GM12878 (cell line): ENCODE results near the gene RIC3. TPM values are rescaled to one million over a fixed set of nuclear protein-coding genes. Genes with fewer than 3 reads are reported as not detected.

Source experiments
- ATAC-seq: fragments of 200-7000 bp; cut with Tn5 transposase; 3 replicates; pipeline ENCODE4 v1.9.1; 2020; ENCODE audit warnings: mild to moderate bottlenecking, moderate library complexity
- BruUV-seq: library from RNA; stranded (reverse); fragments of 400-500 nt; replicated peaks from 2 replicates; lab custom pipeline; 2021; lab: Mats Ljungman, UMichigan
- CTCF ChIA-PET: fragments of 300-600 bp; sonication (Branson Sonifier 250); formaldehyde crosslinking; extraction: SDS; loops from one replicate; lab custom pipeline; 2021; ENCODE audit warnings: inconsistent platforms; lab: Yijun Ruan, JAX
- POLR2A ChIA-PET: fragments of 350-600 bp; formaldehyde crosslinking; extraction: SDS; loops from one replicate; lab custom pipeline; 2021; ENCODE audit warnings: inconsistent platforms; lab: Charles Lee
- RAD21 ChIA-PET: fragments of 300-600 bp; sonication (Branson Sonifier 250); formaldehyde crosslinking; loops from one replicate; lab custom pipeline; 2023; ENCODE audit warnings: antibody characterized with exemption; ENCODE audit not compliant: unreplicated experiment; lab: Charles Lee
- SMC1A ChIA-PET: fragments of 300-600 bp; sonication (Branson Sonifier 250); formaldehyde crosslinking; loops from one replicate; lab custom pipeline; 2023; ENCODE audit not compliant: unreplicated experiment, uncharacterized antibody; lab: Charles Lee
- DNase-seq: peaks from one replicate; pipeline ENCODE4 v3.0.0-alpha.2; 2011; ENCODE audit warnings: low read depth, low spot score
- FAIRE-seq: peaks from 3 replicates; lab custom pipeline; 2011; peaks lifted over from hg19 to GRCh38; lab: Jason Lieb, UNC
- H2AFZ ChIP-seq: 2 replicates; pipeline ENCODE4 v1.6.0; 2011; ENCODE audit warnings: low read depth, low read length, control low read depth; ENCODE audit not compliant: control insufficient read depth
- H3K27ac ChIP-seq: 2 replicates; pipeline ENCODE4 v1.5.1; 2011; ENCODE audit warnings: control low read depth; ENCODE audit not compliant: control insufficient read depth, insufficient read depth
- H3K27me3 ChIP-seq, 2 experiments: replicated peaks in 1 of 2; 2 replicates each; pipeline versions ENCODE4 v1.6.0 to v1.6.1; 2011; ENCODE audit warnings: low read length in 1 of 2; ENCODE audit not compliant: control insufficient read depth in 2 of 2, insufficient read depth in 2 of 2
- H3K36me3 ChIP-seq, 2 experiments: 2 replicates each; pipeline ENCODE4 v1.5.1; 2011; ENCODE audit warnings: low read length in 1 of 2; ENCODE audit not compliant: control insufficient read depth in 2 of 2, insufficient read depth in 2 of 2
- H3K4me1 ChIP-seq: 2 replicates; pipeline ENCODE4 v1.6.1; 2011; ENCODE audit warnings: mild to moderate bottlenecking, low read length, moderate library complexity, mixed read lengths; ENCODE audit not compliant: control insufficient read depth, insufficient read depth
- H3K4me2 ChIP-seq: 2 replicates; pipeline ENCODE4 v1.6.0; 2011; ENCODE audit warnings: control low read depth; ENCODE audit not compliant: control insufficient read depth, insufficient read depth
- H3K4me3 ChIP-seq: fragments of 200-600 bp; sonication (generic); 2 replicates; pipeline ENCODE4 v1.5.1; 2016
- H3K79me2 ChIP-seq: 2 replicates; pipeline ENCODE4 v1.6.0; 2011; ENCODE audit warnings: low read length; ENCODE audit not compliant: control insufficient read depth, insufficient read depth
- H3K9ac ChIP-seq: 2 replicates; pipeline ENCODE4 v1.8.0; 2011; ENCODE audit warnings: low read length, control low read depth, mixed read lengths; ENCODE audit not compliant: control insufficient read depth, insufficient read depth
- H3K9me3 ChIP-seq: replicated peaks from 3 replicates; pipeline ENCODE4 v1.5.1; 2011; ENCODE audit warnings: mild to moderate bottlenecking, low read length; ENCODE audit not compliant: control insufficient read depth, insufficient read depth
- H4K20me1 ChIP-seq: 2 replicates; pipeline ENCODE4 v1.6.0; 2011; ENCODE audit not compliant: control insufficient read depth, insufficient read depth
- CBFB ChIP-seq: IDR thresholded peaks from 2 replicates; pipeline ENCODE4 v1.6.1; 2016; ENCODE audit warnings: antibody characterized with exemption, low read depth
- CHD4 ChIP-seq: fragments of 200-600 bp; sonication (generic); IDR thresholded peaks from 2 replicates; pipeline ENCODE4 v1.6.1; 2016; ENCODE audit warnings: mild to moderate bottlenecking
- CREM ChIP-seq: IDR thresholded peaks from 2 replicates; pipeline ENCODE4 v1.6.1; 2014; ENCODE audit warnings: antibody characterized with exemption, low read depth
- ETV6 ChIP-seq, 2 experiments: fragments of 450-650 bp in 1 of 2; IDR thresholded peaks in 1 of 2; conservative IDR thresholded peaks in 1 of 2; 2 replicates each; pipeline ENCODE4 v1.6.1; 2014; ENCODE audit warnings: antibody characterized with exemption in 1 of 2, borderline replicate concordance in 1 of 2, low read depth in 1 of 2, mild to moderate bottlenecking in 1 of 2, moderate library complexity in 1 of 2
- NFYA ChIP-seq: IDR thresholded peaks from 2 replicates; pipeline ENCODE4 v1.6.1; 2011; ENCODE audit warnings: low read depth, mild to moderate bottlenecking, low read length, improper control_type of control experiment, borderline replicate concordance
- NR2C1 ChIP-seq: fragments of 450-650 bp; IDR thresholded peaks from 2 replicates; pipeline ENCODE4 v1.6.1; 2017; ENCODE audit warnings: antibody characterized with exemption, mild to moderate bottlenecking, moderate library complexity
- NR2C2 ChIP-seq: IDR thresholded peaks from 2 replicates; pipeline ENCODE4 v1.6.1; 2011; ENCODE audit warnings: borderline replicate concordance, low read depth; ENCODE audit not compliant: control insufficient read depth, insufficient read length
- RBBP5 ChIP-seq: fragments of 200-600 bp; sonication (generic); conservative IDR thresholded peaks from 2 replicates; pipeline ENCODE4 v1.6.1; 2016
- RCOR1 ChIP-seq: conservative IDR thresholded peaks from 2 replicates; pipeline ENCODE4 v1.6.1; 2012; ENCODE audit warnings: low read depth, low read length, improper control_type of control experiment
- WGBS: methylation state at CpG from one replicate; pipeline ENCODE4 v1.1.6; 2016; ENCODE audit warnings: low lambda C conversion rate; ENCODE audit not compliant: insufficient replicate concordance, insufficient coverage; ENCODE audit errors: missing lambda C conversion rate; 5-methylcytosine and 5-hydroxymethylcytosine counted together
- in situ Hi-C: fragments of 300-500 bp; cut with MboI; formaldehyde crosslinking; loops from 9 replicates; pipeline ENCODE4 v1.14.3; 2018; ENCODE audit warnings: mixed read lengths
- intact Hi-C: fragments of 100-400 bp; cut with micrococcal nuclease; formaldehyde crosslinking; loops from one replicate; pipeline ENCODE4 v1.14.2; 2022; ENCODE audit not compliant: unreplicated experiment
- polyA plus RNA-seq, 11 experiments: library from polyadenylated mRNA; depleted of rRNA in 4 of 11; unstranded in 6 of 11; stranded (reverse) in 5 of 11; fragments of >200 nt; fragmentation: Nextera tagmentation in 4 of 11; fragmentation: Illumina TruSeq in 1 of 11; extraction: Ambion mirVana in 4 of 11; extraction: Trizol in 1 of 11; gene quantifications; 1 replicate in 1 of 11; 2 replicates in 10 of 11; pipeline versions ENCODE4 v1.2.1 to v1.2.3, GENCODE V29; 2011 to 2016; ENCODE audit warnings: inconsistent platforms in 2 of 11, missing spikeins in 2 of 11, low read depth in 1 of 11
- total RNA-seq, 4 experiments: library from RNA; depleted of rRNA in 3 of 4; stranded (reverse); fragments of >200 nt in 3 of 4; fragmentation: Illumina TruSeq in 1 of 4; extraction: Trizol in 1 of 4; gene quantifications; 2 replicates each; pipeline versions ENCODE4 v1.2.1 to v1.2.3, GENCODE V29; 2013 to 2021
- TF ChIP-seq, protein P1 (sequence below): fragments of 450-650 bp; IDR thresholded peaks from 2 replicates; pipeline ENCODE4 v1.6.1; 2017; ENCODE audit warnings: antibody characterized with exemption, mild to moderate bottlenecking, moderate library complexity

The RIC3 gene
- total and polyA plus RNA-seq, 10 of the 15 experiments (the other 5 are each of a cell fraction or from before 2014, with no cell fraction given), result 0.90 to 8.9 (median 2.2) TPM

DNA sequence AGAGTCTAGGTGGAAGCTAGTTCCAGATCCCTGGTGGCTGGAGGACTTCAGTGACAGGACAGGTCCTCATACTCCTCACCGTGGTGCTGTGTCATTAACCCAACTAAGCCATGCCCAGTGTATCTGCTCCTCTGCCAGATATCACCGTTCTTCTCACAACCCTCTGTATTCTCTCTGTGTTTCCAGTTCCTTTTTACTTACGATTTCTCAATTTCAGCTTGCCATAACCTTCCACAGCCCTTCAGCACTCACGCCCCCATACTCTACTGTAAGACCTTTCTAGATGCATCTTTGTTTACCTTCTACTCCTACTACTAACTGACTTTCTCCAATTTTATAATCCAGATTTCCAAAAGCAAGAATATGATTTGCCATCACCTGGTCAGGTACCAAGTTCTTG lies 26.1 kb upstream of the RIC3 start:
- no peaks in the 10 kb centered on the region for H3K36me3 ChIP-seq
- no peak overlapping the region for H3K4me3 ChIP-seq
- POLR2A ChIA-PET, result interaction anchor here (1.6 kb wide), 2 partner anchors 9 to 13 kb away, joined by 4 to 5 read pairs; no protein-coding TSS in a partner anchor
- RAD21 ChIA-PET, result interaction anchor here (2.6 to 3.0 kb wide), 3 partner anchors 8 to 372 kb away, joined by 19 to 22 read pairs (median 20); no protein-coding TSS in a partner anchor
- no peak overlapping the region for H2AFZ ChIP-seq
- no peak overlapping the region for H3K9ac ChIP-seq
- DNase-seq, result no peak
- H4K20me1 ChIP-seq, result no peaks in the 10 kb centered on the region
- H3K4me2 ChIP-seq, result no peak overlapping the region
- FAIRE-seq, result no peak
- no TSS peak for BruUV-seq
- WGBS, result 26% methylated on average over 4 of the region's 4 CpGs
- SMC1A ChIA-PET, result interaction anchor here (0.7 to 3.1 kb wide), 7 partner anchors 9 to 483 kb away, joined by 3 to 28 read pairs (median 5); partner anchors contain the start of gene LMO1
- TF ChIP-seq CBFB (no peak), NR2C2 (no peak)
- CTCF ChIA-PET, result interaction anchor here (1.0 to 5.5 kb wide), 9 partner anchors 9 to 404 kb away, joined by 3 to 132 read pairs (median 5); partner anchors contain the start of gene LMO1
- intact Hi-C loops, result loop anchor here (5.0 kb wide), 1 partner anchor 67 kb away; the partner anchor contains the start of gene LMO1
- H3K9me3 ChIP-seq, result no peaks in the 10 kb centered on the region
- no peak for ATAC-seq
- no peak overlapping the region for H3K27ac ChIP-seq
- in situ Hi-C loops, result no loop called here
- H3K4me1 ChIP-seq, result no peaks in the 10 kb centered on the region
- no peaks in the 10 kb centered on the region; a peak in 1 of 4 replicates for H3K27me3 ChIP-seq
- H3K79me2 ChIP-seq, result no peaks in the 10 kb centered on the region

DNA sequence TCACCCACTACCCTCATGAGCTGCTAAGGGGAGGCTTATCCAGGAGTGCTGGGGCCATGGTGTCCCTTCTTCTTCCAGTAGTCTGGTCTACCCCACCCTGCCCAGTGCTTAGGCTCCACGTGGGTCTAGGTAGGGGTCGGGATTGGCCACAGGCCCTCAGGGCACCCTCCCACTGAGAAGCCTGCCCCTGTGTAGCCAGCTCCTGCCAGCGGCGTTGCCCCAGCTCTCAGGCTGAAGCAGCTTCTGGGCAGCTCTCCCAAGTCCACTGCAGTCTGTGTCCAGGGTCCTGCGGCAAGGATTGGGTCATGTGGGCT lies 24.0 kb upstream of the RIC3 start:
- ChIA-PET SMC1A (interaction anchor here (0.9 to 2.7 kb wide), 7 partner anchors 10 to 374 kb away, joined by 3 to 28 read pairs (median 13); partner anchors contain the start of gene LMO1), POLR2A (interaction anchor here (1.1 kb wide), 1 partner anchor 10 kb away, joined by 3 read pairs; no protein-coding TSS in a partner anchor), RAD21 (interaction anchor here (0.8 to 3.0 kb wide), 9 partner anchors 10 to 374 kb away, joined by 3 to 33 read pairs (median 5); partner anchors contain the start of gene LMO1), CTCF (interaction anchor here (0.6 to 5.5 kb wide), 21 partner anchors 9 to 767 kb away, joined by 3 to 132 read pairs (median 5); partner anchors contain the start of gene LMO1)
- BruUV-seq, result no TSS peak
- Histone ChIP-seq H3K79me2 (no peaks in the 10 kb centered on the region), H2AFZ (no peak overlapping the region), H3K9me3 (no peaks in the 10 kb centered on the region), H3K27me3 (no peaks in the 10 kb centered on the region; a peak in 1 of 4 replicates), H3K9ac (no peak overlapping the region), H3K4me2 (no peak overlapping the region), H3K4me3 (no peak overlapping the region), H3K27ac (no peak overlapping the region), H4K20me1 (no peaks in the 10 kb centered on the region), H3K36me3 (no peaks in the 10 kb centered on the region), H3K4me1 (no peaks in the 10 kb centered on the region)
- in situ Hi-C loops (no loop called here), intact Hi-C loops (loop anchor here (1.0 to 5.0 kb wide), 3 partner anchors 16 to 373 kb away; partner anchors contain the start of gene LMO1)
- ATAC-seq (peak; percentile 75), DNase-seq (no peak), FAIRE-seq (no peak)
- 32% methylated on average over 5 of the region's 5 CpGs for WGBS
- no peak for TF ChIP-seq RCOR1
- TF ChIP-seq RBBP5, result no peak
- no peak for TF ChIP-seq CHD4
- TF ChIP-seq CREM, result no peak
- TF ChIP-seq ETV6 (conservative IDR thresholded peaks at IDR 0.05 in 1 of 2, IDR thresholded peaks at IDR 0.05 in 1 of 2; ENCODE audit: borderline replicate concordance in 1 of 2, low read depth in 1 of 2), result no peak
- TF ChIP-seq NR2C1, result no peak
- TF ChIP-seq, protein P1, sequence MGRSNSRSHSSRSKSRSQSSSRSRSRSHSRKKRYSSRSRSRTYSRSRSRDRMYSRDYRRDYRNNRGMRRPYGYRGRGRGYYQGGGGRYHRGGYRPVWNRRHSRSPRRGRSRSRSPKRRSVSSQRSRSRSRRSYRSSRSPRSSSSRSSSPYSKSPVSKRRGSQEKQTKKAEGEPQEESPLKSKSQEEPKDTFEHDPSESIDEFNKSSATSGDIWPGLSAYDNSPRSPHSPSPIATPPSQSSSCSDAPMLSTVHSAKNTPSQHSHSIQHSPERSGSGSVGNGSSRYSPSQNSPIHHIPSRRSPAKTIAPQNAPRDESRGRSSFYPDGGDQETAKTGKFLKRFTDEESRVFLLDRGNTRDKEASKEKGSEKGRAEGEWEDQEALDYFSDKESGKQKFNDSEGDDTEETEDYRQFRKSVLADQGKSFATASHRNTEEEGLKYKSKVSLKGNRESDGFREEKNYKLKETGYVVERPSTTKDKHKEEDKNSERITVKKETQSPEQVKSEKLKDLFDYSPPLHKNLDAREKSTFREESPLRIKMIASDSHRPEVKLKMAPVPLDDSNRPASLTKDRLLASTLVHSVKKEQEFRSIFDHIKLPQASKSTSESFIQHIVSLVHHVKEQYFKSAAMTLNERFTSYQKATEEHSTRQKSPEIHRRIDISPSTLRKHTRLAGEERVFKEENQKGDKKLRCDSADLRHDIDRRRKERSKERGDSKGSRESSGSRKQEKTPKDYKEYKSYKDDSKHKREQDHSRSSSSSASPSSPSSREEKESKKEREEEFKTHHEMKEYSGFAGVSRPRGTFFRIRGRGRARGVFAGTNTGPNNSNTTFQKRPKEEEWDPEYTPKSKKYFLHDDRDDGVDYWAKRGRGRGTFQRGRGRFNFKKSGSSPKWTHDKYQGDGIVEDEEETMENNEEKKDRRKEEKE, result no peak
- no peak for TF ChIP-seq NFYA
